Activated CD4-positive, alpha-beta T cell treated with anti-CD3 and anti-CD28 coated beads for 24 hours (primary cell): ENCODE data around the gene PTPN3.

Experiments used
- DNase-seq, 2 donors: peaks; one replicate each; pipeline ENCODE4 v3.0.0-alpha.2; 2020; ENCODE audit warnings: low read depth in 2 of 2

PTPN3 gene

GRCh38 chr9:109477258-109478050, 20.7 kb downstream of the PTPN3 start:
- DNase-seq = no peak

- no peak for DNase-seq
Measured at GRCh38 chr9:109476642-109477257, 21.4 kb downstream of the PTPN3 start.

DNA sequence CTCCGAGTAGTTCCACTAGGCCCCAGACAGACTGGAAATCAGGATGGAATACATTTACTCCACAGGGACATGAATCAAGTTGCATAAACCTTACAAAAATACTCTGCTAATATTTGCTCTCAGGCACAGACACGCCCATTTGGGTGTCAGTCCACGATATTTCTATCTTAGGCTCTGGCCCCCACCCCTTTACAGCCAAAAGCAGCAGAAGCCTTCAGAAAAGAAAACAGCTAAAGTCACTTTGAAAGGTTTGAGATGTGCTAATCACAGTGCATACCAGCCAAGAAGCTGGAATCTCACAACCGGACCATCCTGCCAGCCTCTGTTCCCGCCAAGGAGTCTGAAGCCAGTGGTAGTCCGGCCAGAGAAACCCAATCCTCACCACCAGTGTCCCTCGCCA, 22.6 kb downstream of the PTPN3 start:
- no peak for DNase-seq

GRCh38 chr9:109474944-109475343, 23.2 kb downstream of the PTPN3 start:
- DNase-seq = no peak

DNA sequence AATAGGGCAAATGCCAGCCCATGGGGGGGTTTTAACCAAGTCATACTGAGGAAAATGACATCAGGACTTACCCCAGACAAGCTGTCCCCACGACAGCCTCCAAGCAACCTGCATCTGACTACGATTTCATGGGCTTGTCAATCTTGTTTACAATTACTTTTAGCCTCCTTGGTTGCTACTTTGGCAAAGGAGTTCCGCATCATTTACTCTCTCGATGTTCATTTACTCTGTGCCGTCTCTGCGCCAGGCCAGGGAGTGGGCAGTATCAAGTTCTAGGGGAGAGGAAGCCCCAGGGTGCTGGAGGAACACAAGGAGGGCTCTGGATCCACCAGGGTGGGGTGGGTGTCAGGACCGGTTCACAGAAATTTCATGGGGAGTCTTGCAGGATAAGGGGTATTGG, 23.9 kb downstream of the PTPN3 start:
- DNase-seq = no peak

GRCh38 chr9:109473329-109473728, 24.8 kb downstream of the PTPN3 start:
- DNase-seq = no peak

GRCh38 chr9:109471475-109472393, 26.4 kb downstream of the PTPN3 start:
- DNase-seq = no peak

DNA sequence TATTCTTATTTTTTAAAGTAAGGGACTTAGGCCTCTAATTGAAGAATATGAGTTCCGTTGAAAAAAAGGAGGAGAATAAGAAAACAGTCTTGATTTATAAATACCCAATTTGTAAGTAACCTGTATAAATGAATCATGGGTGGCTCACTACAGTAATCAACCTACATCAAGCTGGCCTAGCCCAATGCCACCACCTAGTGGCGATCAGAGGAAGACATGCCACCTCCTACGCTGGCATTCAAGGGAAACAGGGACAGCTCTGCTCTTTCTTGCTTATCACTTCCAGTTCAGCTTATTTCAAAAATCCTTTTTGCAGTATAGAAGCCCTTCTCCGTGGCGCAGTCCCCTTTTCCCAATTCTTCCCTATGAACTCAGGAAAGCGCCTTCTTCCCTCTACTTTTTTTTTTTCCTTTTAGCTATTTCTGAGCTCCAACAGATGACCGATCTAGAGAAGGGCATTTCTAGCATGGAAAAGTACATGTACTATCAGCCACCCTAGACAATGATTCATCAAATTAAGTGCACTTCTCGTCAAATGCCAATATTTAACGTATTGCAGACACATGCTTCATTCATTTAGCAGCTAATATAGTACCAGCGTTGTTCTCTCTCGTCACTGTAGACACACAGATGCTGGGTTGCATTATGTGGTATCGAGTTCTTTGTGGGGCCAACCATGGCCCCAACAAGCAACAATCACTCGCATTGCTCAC, 28.3 kb downstream of the PTPN3 start:
- DNase-seq = peak; percentile 46 to 50

DNA sequence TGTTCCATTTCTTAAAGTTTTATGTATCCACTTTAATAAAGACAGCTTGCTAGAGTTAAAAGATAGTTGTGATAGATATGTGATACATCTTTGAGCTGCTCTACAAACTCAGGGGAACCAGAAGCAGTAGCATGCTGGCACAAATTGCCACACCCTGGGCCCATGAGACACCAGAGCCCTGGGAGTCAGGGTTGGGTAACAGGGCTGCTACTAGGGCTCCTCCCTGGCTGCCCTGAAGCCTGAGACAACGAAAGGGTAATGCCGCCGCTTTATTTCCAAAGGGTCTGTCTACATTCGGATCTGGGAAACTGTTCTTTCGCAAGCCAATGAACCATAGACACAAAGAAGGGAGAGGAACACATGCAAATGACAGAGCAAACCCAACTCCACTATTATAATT, 29.2 kb downstream of the PTPN3 start:
- DNase-seq = no peak

DNA sequence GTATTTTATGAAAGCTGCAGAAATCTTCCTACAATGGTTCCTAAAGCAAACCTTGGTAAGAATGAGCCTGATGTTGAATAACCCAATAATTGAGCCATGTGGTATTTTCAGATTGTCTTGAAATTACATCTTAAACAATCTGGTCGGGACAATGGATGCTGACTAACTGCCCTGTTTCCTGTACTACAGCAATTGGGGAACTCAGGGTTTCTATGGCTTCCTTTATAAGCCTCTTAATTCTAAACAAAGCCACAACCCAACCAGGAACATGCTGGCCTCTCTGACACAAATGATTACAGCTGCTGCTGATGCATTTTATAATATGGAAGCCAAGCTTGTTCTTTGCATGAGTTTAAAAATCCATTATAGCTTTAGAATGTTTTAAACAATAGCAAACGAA, 30.2 kb downstream of the PTPN3 start:
- DNase-seq = no peak

- DNase-seq = no peak
Measured at GRCh38 chr9:109466623-109467590, 31.2 kb downstream of the PTPN3 start.

- DNase-seq = no peak
Measured at GRCh38 chr9:109463924-109464625, 34.0 kb downstream of the PTPN3 start.

GRCh38 chr9:109460576-109460975, 37.5 kb downstream of the PTPN3 start:
- no peak for DNase-seq

GRCh38 chr9:109459423-109459822, 38.7 kb downstream of the PTPN3 start:
- no peak for DNase-seq

GRCh38 chr9:109458453-109459211, 39.5 kb downstream of the PTPN3 start:
- DNase-seq = no peak

DNA sequence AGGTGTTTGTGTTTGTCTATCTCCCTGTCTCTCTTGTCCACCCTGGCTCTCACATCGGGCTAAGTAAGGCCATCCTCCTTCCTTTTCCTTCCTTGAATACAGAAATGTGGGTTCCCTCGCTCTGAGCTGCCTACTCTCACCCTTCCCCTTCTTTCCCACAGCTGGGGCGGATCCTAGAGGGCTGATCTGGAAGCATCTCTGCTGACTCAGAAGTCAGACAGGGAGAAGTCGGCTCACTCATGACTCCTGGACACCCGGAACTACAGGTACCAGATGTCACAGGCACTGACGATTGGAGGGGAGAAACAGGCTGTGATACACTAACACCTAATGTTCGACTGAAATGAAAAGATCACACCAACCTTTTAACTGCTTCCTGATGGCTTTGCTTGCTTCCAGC, 41.3 kb downstream of the PTPN3 start:
- DNase-seq = no peak

- DNase-seq = no peak
Measured at GRCh38 chr9:109455861-109456260, 42.2 kb downstream of the PTPN3 start.

GRCh38 chr9:109455391-109455790, 42.7 kb downstream of the PTPN3 start:
- no peak for DNase-seq

DNA sequence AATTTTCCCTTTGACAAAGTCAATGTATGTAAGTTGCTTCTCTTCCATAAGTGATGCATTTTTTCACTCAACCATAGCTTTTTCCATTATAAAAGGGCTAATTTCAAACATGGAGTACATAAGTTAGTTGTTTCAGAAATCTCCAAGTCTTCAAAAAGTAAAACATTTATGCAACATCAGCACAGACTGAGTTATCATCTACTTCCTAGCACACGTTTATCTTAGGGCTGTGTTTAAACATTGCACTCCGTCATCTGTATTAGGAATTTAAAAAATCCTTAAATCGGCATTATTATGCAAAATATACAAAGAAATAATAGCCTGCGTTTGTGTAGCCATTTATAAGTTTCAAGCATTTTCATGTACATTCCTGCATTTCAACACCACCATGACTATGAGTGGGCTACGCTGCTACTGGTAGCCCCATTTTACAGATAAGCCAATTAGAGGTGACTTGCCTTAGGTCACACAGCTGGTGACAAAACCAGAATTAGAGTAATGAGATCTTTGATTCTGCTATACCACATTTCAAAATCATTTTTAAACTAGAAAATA, 43.4 kb downstream of the PTPN3 start:
- no peak for DNase-seq
